Measurements from ENCODE around the gene TIMM44. TPM values are rescaled to one million over a fixed set of nuclear protein-coding genes. Genes with fewer than 3 reads are reported as not detected.

TIMM44 gene
- polyA plus RNA-seq, 1 donor (not counting 4 experiments of a cell fraction or from before 2014, with no cell fraction given): 34.8 TPM

DNA sequence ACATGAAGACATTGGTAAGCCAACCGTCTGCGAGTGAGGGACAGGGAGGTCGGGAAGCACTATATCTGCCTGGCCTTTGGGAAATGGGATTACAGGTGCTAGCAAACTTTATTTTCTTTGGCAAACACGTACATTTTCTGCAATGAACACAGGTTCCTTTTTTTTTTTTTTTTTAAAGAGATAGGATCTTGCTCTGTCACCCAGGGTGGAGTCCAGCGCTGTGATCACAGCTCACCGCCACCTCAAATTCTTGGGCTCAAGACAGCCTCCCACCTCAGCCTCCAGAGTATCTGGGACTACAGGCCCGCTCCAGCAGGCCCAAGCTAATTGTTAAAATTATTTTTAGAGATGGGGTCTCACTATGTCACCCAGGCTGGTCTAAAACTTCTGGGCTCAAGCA, 37.7 kb upstream of the TIMM44 start:
- H3K4me1 ChIP-seq (ENCODE audit: control insufficient read depth, extremely low read depth, insufficient read depth, low read length): peaks cover 38% of the 10 kb centered on the region
- TF ChIP-seq EZH2 (IDR thresholded peaks at IDR 0.05; ENCODE audit: low read length): no peak
- TF ChIP-seq, protein P1, sequence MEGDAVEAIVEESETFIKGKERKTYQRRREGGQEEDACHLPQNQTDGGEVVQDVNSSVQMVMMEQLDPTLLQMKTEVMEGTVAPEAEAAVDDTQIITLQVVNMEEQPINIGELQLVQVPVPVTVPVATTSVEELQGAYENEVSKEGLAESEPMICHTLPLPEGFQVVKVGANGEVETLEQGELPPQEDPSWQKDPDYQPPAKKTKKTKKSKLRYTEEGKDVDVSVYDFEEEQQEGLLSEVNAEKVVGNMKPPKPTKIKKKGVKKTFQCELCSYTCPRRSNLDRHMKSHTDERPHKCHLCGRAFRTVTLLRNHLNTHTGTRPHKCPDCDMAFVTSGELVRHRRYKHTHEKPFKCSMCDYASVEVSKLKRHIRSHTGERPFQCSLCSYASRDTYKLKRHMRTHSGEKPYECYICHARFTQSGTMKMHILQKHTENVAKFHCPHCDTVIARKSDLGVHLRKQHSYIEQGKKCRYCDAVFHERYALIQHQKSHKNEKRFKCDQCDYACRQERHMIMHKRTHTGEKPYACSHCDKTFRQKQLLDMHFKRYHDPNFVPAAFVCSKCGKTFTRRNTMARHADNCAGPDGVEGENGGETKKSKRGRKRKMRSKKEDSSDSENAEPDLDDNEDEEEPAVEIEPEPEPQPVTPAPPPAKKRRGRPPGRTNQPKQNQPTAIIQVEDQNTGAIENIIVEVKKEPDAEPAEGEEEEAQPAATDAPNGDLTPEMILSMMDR (optimal IDR thresholded peaks at IDR 0.05 in 1 of 3, IDR thresholded peaks at IDR 0.05 in 1 of 3, conservative IDR thresholded peaks at IDR 0.05 in 1 of 3; ENCODE audit: extremely low read depth in 1 of 3, insufficient read depth in 2 of 3, low read length in 3 of 3): no peak
- H2AFZ ChIP-seq (ENCODE audit: control insufficient read depth, low read length): no peak overlapping the region
- no peaks in the 10 kb centered on the region for H3K27me3 ChIP-seq (ENCODE audit: control insufficient read depth, extremely low read depth, insufficient read depth, low read length)
- H3K9me3 ChIP-seq (ENCODE audit: control insufficient read depth, low read depth, low read length): no peaks in the 10 kb centered on the region
- no peak overlapping the region for H3K9ac ChIP-seq (ENCODE audit: control insufficient read depth, extremely low read depth, insufficient read depth, low read length)
- peaks cover 2% of the 10 kb centered on the region for H3K9me1 ChIP-seq (ENCODE audit: control insufficient read depth, extremely low read depth, insufficient read depth, low read length)
- no peak for FAIRE-seq
- H3K27ac ChIP-seq (ENCODE audit: control insufficient read depth, insufficient read depth, low read length): no peak overlapping the region
- no peak for DNase-seq (ENCODE audit: low read depth, low spot score)
- H3K79me2 ChIP-seq (ENCODE audit: control insufficient read depth, insufficient read depth, low read length): peaks cover 66% of the 10 kb centered on the region
- H3K4me2 ChIP-seq (ENCODE audit: control insufficient read depth, extremely low read depth, insufficient read depth, low read depth, low read length): no peak overlapping the region
- H3K4me3 ChIP-seq (ENCODE audit: control insufficient read depth in 2 of 3, extremely low read depth in 1 of 3, insufficient read depth in 2 of 3, low read depth in 1 of 3, low read length in 3 of 3): no peak overlapping the region
- peaks cover 41% of the 10 kb centered on the region for H4K20me1 ChIP-seq (ENCODE audit: control insufficient read depth, extremely low read depth, insufficient read depth, low read length)
- dilution Hi-C loops (cut with MboI; ENCODE audit: extremely low pct_ligation_motif_present, low sequenced_read_pairs): no loop called here
- H3K36me3 ChIP-seq (ENCODE audit: control insufficient read depth in 2 of 2, extremely low read depth in 1 of 2, insufficient read depth in 2 of 2, low read length in 2 of 2): peaks cover 33 to 43% of the 10 kb centered on the region in 2 experiments

DNA sequence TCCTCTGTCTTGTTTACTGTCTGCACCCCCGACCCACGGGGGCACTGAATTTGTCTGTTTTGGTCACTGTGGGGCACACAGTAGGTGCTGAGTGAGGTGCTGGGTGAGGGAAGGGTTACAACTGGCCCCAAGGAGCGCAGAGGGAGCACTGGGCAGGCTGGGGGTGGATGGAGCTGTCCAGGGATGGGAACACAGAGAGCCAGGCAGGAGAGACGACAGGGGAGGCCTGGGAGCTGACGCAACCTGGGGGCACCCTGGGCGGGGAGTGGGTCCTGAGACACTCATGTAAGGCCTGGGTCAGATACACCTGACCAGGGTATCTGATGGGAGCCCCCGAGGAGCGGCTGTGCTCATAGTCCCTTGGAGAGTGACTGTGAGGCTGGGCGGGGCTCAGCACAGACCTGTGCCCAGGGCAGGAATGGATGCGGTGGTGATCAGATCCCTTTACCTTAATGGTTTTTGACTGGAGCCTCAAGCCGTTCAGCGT, 37.2 kb upstream of the TIMM44 start:
- FAIRE-seq (no peak), DNase-seq (ENCODE audit: low read depth, low spot score) (no peak)
- H3K9me1 ChIP-seq (ENCODE audit: control insufficient read depth, extremely low read depth, insufficient read depth, low read length): peaks cover 2% of the 10 kb centered on the region
- peaks cover 62% of the 10 kb centered on the region for H3K79me2 ChIP-seq (ENCODE audit: control insufficient read depth, insufficient read depth, low read length)
- H3K4me3 ChIP-seq (ENCODE audit: control insufficient read depth in 2 of 3, extremely low read depth in 1 of 3, insufficient read depth in 2 of 3, low read depth in 1 of 3, low read length in 3 of 3): no peak overlapping the region
- peaks cover 38% of the 10 kb centered on the region for H3K4me1 ChIP-seq (ENCODE audit: control insufficient read depth, extremely low read depth, insufficient read depth, low read length)
- H4K20me1 ChIP-seq (ENCODE audit: control insufficient read depth, extremely low read depth, insufficient read depth, low read length): peaks cover 36% of the 10 kb centered on the region
- TF ChIP-seq EZH2 (IDR thresholded peaks at IDR 0.05; ENCODE audit: low read length): no peak
- TF ChIP-seq, protein P1 (optimal IDR thresholded peaks at IDR 0.05 in 1 of 3, IDR thresholded peaks at IDR 0.05 in 1 of 3, conservative IDR thresholded peaks at IDR 0.05 in 1 of 3; ENCODE audit: extremely low read depth in 1 of 3, insufficient read depth in 2 of 3, low read length in 3 of 3): no peak
- H2AFZ ChIP-seq (ENCODE audit: control insufficient read depth, low read length): no peak overlapping the region
- no peaks in the 10 kb centered on the region for H3K9me3 ChIP-seq (ENCODE audit: control insufficient read depth, low read depth, low read length)
- dilution Hi-C loops (cut with MboI; ENCODE audit: extremely low pct_ligation_motif_present, low sequenced_read_pairs): no loop called here
- H3K9ac ChIP-seq (ENCODE audit: control insufficient read depth, extremely low read depth, insufficient read depth, low read length): no peak overlapping the region
- no peak overlapping the region for H3K27ac ChIP-seq (ENCODE audit: control insufficient read depth, insufficient read depth, low read length)
- no peaks in the 10 kb centered on the region for H3K27me3 ChIP-seq (ENCODE audit: control insufficient read depth, extremely low read depth, insufficient read depth, low read length)
- no peak overlapping the region for H3K4me2 ChIP-seq (ENCODE audit: control insufficient read depth, extremely low read depth, insufficient read depth, low read depth, low read length)
- H3K36me3 ChIP-seq (ENCODE audit: control insufficient read depth in 2 of 2, extremely low read depth in 1 of 2, insufficient read depth in 2 of 2, low read length in 2 of 2): peaks cover 34 to 38% of the 10 kb centered on the region in 2 experiments
